Adrenal gland (tissue), 12 donors: ENCODE measurements around the gene SCRN1. TPM values are rescaled to one million over a fixed set of nuclear protein-coding genes. Genes with fewer than 3 reads are reported as not detected.

Experiments
- DNase-seq, 7 donors: peaks; one replicate each; pipeline ENCODE4 v3.0.0-alpha.2; 2019 to 2020
- H3K27ac ChIP-seq, 5 donors: fragments of 200-600 bp; sonication (generic) in 4 of 5; 1 replicate in 3 of 5; 2 replicates in 2 of 5; pipeline versions ENCODE4 v1.5.1 to v1.8.0; 2016 to 2020; ENCODE audit warnings: mild to moderate bottlenecking in 1 of 5
- H3K27me3 ChIP-seq: fragments of 200-600 bp; 2 replicates; pipeline ENCODE4 v1.8.0; 2021
- H3K36me3 ChIP-seq, 2 donors: fragments of 200-600 bp; replicated peaks in 1 of 2; 1 replicate in 1 of 2; 2 replicates in 1 of 2; pipeline versions ENCODE4 v1.5.1 to v1.8.0; 2018 to 2022
- H3K4me1 ChIP-seq, 2 donors: fragments of 200-600 bp; replicated peaks in 1 of 2; 1 replicate in 1 of 2; 2 replicates in 1 of 2; pipeline versions ENCODE4 v1.5.1 to v1.8.0; 2018 to 2021
- H3K4me3 ChIP-seq, 4 donors: fragments of 200-600 bp; sonication (generic) in 3 of 4; one replicate each; pipeline ENCODE4 v1.5.1; 2016 to 2018
- H3K9me3 ChIP-seq, 3 donors: fragments of 200-600 bp; sonication (generic) in 1 of 3; replicated peaks in 1 of 3; 1 replicate in 2 of 3; 2 replicates in 1 of 3; pipeline versions ENCODE4 v1.5.1 to v1.8.0; 2016 to 2021
- POLR2A ChIP-seq, 2 donors: fragments of 450-650 bp; IDR thresholded peaks; one replicate each; pipeline ENCODE4 v1.6.1; 2017; ENCODE audit warnings: antibody characterized with exemption in 2 of 2, mild to moderate bottlenecking in 2 of 2, moderate library complexity in 1 of 2
- WGBS, 4 donors: extraction: QIAGEN DNeasy Blood & Tissue Kit in 2 of 4; methylation state at CpG; one replicate each; pipeline versions ENCODE4 v1.1.5 to v1.1.7; 2013 to 2017; 5-methylcytosine and 5-hydroxymethylcytosine counted together
- intact Hi-C, 2 donors: fragments of 100-400 bp; cut with DNase I; formaldehyde crosslinking; loops; one replicate each; pipeline versions ENCODE4 v1.14.1 to v1.15.0; 2022 to 2023
- polyA plus RNA-seq, 3 donors: library from polyadenylated mRNA; stranded (reverse); fragments of 200-250 nt in 2 of 3; fragments of 350-450 nt in 1 of 3; fragmentation: Illumina TruSeq in 1 of 3; extraction: RNeasy Lipid Tissue Mini Kit (QIAGEN cat#74804) in 1 of 3; gene quantifications; one replicate each; pipeline ENCODE4 v1.2.3, GENCODE V29; 2013 to 2014
- total RNA-seq, 9 donors: library from RNA; depleted of rRNA in 4 of 9; stranded (reverse); fragments of >200 nt in 4 of 9; fragments of 120-200 nt in 1 of 9; fragmentation: NEBNext Ultra II Directional in 1 of 9; extraction: Animal tissue kit (Norgen Biotek cat#: 25700) in 1 of 9; gene quantifications; one replicate each; pipeline versions ENCODE4 v1.1.0 to v1.2.4, GENCODE V29; 2013 to 2023
- TF ChIP-seq, protein P1 (sequence below), 6 experiments: fragments of 450-650 bp in 4 of 6; fragments of 200-600 bp in 2 of 6; sonication (generic) in 1 of 6; IDR thresholded peaks; 1 replicate in 5 of 6; 2 replicates in 1 of 6; pipeline versions ENCODE4 v1.5.1 to v1.8.0; 2016 to 2021; ENCODE audit warnings: antibody characterized with exemption in 6 of 6, mild to moderate bottlenecking in 2 of 6, moderate library complexity in 1 of 6
- donor health status: healthy with polysubstance abuse.
- donor health status: Bipolar disorder and iron deficiency.
- donor health status: DM: yes; HTN: yes; CAD: no.
- donor health status: DM: no; HTN: no; CAD: no.
- donor health status: DM: no; HTN: no; CAD: no.
- donor health status: DM: yes; HTN: yes; CAD: no.

The SCRN1 gene
- total and polyA plus RNA-seq, 12 donors = 8.2 to 75.9 (median 50.2) TPM

DNA sequence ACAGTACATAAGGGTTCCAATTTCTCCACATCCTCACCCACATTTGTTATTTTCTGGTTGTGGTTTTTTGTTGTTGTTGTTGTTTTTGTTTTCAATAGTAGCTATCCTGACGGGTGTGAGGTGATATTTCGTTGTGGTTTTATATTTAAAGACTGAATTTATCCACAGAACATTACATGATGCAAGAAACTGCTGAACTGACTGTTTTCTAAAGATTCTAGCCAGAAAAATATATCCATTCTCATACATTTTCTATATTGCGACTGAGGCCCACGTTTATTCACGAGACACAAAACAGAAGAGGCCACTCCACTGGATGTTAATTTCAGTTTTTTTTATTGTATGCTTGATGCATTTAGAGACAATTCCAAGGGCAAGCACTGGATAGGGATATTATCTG is 69.8 kb downstream of the SCRN1 start:
- intact Hi-C loops = loop anchor here (5.0 to 10.0 kb wide), 3 partner anchors 145 to 172 kb away; no protein-coding TSS in a partner anchor
- TF ChIP-seq POLR2A (IDR thresholded peaks at IDR 0.05) = no peak
- TF ChIP-seq, protein P1, sequence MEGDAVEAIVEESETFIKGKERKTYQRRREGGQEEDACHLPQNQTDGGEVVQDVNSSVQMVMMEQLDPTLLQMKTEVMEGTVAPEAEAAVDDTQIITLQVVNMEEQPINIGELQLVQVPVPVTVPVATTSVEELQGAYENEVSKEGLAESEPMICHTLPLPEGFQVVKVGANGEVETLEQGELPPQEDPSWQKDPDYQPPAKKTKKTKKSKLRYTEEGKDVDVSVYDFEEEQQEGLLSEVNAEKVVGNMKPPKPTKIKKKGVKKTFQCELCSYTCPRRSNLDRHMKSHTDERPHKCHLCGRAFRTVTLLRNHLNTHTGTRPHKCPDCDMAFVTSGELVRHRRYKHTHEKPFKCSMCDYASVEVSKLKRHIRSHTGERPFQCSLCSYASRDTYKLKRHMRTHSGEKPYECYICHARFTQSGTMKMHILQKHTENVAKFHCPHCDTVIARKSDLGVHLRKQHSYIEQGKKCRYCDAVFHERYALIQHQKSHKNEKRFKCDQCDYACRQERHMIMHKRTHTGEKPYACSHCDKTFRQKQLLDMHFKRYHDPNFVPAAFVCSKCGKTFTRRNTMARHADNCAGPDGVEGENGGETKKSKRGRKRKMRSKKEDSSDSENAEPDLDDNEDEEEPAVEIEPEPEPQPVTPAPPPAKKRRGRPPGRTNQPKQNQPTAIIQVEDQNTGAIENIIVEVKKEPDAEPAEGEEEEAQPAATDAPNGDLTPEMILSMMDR (IDR thresholded peaks at IDR 0.05) = no peak
- Histone ChIP-seq H3K27ac (no peak overlapping the region), H3K9me3 (no peaks in the 10 kb centered on the region), H3K27me3 (no peaks in the 10 kb centered on the region), H3K36me3 (peaks cover 0 to 17% of the 10 kb centered on the region in 2 donors), H3K4me1 (peaks cover 0 to 9% of the 10 kb centered on the region in 2 donors), H3K4me3 (no peak overlapping the region)
- 92 to 94% (median 94%) methylated on average over 5 of the region's 5 CpGs for WGBS, 4 donors
- no peak for DNase-seq

DNA sequence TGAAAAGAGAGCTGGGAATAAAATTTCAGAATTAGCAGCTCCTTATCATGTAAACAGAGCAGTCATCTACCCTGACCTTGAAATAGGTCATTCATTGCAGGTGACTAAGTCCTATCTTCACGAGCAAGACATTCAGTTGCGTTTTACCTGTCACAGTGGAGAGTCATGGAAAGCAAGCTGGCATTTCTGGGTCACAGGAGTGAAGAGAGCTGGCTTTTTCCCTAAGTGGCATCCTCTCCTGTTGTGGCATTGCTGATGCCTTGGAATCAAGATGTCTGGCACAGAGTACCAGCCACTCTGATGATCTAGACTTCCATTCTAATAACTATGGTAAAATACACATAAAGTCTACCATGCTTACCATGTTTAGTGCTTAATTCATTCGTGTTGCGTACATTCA is 70.8 kb downstream of the SCRN1 start:
- Histone ChIP-seq H3K36me3 (peaks cover 0 to 17% of the 10 kb centered on the region in 2 donors), H3K27ac (no peak overlapping the region), H3K4me3 (no peak overlapping the region), H3K4me1 (peaks cover 0 to 9% of the 10 kb centered on the region in 2 donors), H3K9me3 (no peaks in the 10 kb centered on the region), H3K27me3 (no peaks in the 10 kb centered on the region)
- WGBS, 4 donors = 70 to 86% (median 75%) methylated on average over 4 of the region's 4 CpGs
- TF ChIP-seq, protein P1 (IDR thresholded peaks at IDR 0.05) = no peak
- TF ChIP-seq POLR2A (IDR thresholded peaks at IDR 0.05) = no peak
- intact Hi-C loops = no loop called here
- DNase-seq = no peak

DNA sequence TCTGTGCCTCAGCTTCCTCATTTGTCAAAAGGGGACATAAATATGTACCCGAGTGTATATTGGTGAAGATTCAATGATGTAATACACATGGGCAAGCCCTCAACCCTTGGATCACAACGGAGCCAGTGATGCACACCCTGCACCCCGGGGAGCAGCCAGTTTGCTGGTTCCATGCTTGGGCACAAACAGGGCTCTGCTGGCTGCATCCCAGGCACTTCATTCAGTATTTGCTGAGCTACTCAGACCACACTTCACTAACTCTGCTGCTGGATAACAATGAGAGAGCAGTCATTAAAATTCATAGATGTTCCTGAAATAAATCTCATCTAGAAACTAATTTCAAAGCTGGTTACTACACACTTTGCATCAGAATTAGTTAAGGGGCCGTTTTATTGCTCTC is 72.0 kb downstream of the SCRN1 start:
- Histone ChIP-seq H3K4me1 (peaks cover 0 to 9% of the 10 kb centered on the region in 2 donors), H3K27ac (no peak overlapping the region), H3K9me3 (no peaks in the 10 kb centered on the region), H3K4me3 (no peak overlapping the region), H3K27me3 (no peaks in the 10 kb centered on the region), H3K36me3 (peaks cover 0 to 6% of the 10 kb centered on the region in 2 donors)
- intact Hi-C loops = no loop called here
- no peak for TF ChIP-seq POLR2A (IDR thresholded peaks at IDR 0.05)
- TF ChIP-seq, protein P1 (IDR thresholded peaks at IDR 0.05) = no peak
- DNase-seq = no peak
- WGBS, 4 donors = 87 to 95% (median 91%) methylated on average over 3 to 4 of the region's 4 CpGs

DNA sequence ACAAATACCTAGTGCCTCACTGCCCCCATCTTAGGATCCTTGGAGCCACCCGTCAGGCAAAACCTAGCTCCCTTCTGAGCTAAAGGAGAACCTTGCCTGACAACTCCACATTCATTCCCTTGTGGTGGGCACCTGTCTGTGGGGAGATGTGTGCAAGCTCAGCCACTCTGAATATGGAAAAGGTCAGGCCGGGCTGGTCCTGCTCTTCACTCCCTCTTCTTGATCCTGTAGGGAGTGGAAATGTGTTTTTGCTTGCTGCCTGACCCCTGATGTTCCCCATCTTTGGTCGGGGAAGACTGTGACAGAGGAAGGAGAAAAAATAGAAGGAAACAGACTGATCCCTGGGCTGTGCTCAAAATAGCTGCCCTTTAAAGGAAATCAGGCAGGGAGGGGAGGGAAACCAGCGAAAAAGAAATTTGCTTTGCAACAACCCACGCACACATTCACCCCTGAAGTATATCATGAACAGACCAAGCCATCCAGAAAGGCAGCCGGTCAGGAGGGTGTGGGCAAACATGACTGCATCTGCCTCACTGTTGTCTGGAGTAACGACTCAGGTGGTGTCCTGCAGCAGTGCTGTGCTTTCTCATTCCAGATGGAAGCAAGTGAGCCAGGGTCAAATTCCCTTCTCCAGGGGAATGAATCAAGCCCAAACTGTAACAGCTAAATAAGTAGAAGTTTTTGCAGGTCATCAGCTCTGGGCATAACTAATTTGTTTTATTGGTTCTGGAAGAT is 74.0 kb downstream of the SCRN1 start:
- Histone ChIP-seq H3K27me3 (no peaks in the 10 kb centered on the region), H3K27ac (peak overlapping the region in 1 of 5 donors; percentile 12), H3K9me3 (no peaks in the 10 kb centered on the region), H3K4me3 (no peak overlapping the region), H3K36me3 (no peaks in the 10 kb centered on the region), H3K4me1 (peaks cover 0 to 9% of the 10 kb centered on the region in 2 donors)
- intact Hi-C loops = no loop called here
- TF ChIP-seq, protein P1 (IDR thresholded peaks at IDR 0.05) = no peak
- TF ChIP-seq POLR2A (IDR thresholded peaks at IDR 0.05) = no peak
- DNase-seq = peak in 1 of 7 donors; percentile 67
- 50 to 58% (median 50%) methylated on average over 7 of the region's 7 CpGs for WGBS, 4 donors
